Kidney epithelial cell (primary cell): ENCODE results near the gene GNMT. TPM values are rescaled to one million over a fixed set of nuclear protein-coding genes. Genes with fewer than 3 reads are reported as not detected.

ENCODE experiments used
- DNase-seq: peaks from one replicate; pipeline ENCODE4 v3.0.0-alpha.2; 2010; ENCODE audit warnings: low read depth
- H3K27me3 ChIP-seq: 2 replicates; pipeline ENCODE4 v1.6.0; 2011; ENCODE audit warnings: low read length; ENCODE audit not compliant: control insufficient read depth, insufficient read depth
- H3K36me3 ChIP-seq: 2 replicates; pipeline ENCODE4 v1.5.1; 2011; ENCODE audit warnings: low read length; ENCODE audit not compliant: control insufficient read depth, insufficient read depth
- H3K4me3 ChIP-seq: 2 replicates; pipeline ENCODE4 v1.5.1; 2011; ENCODE audit warnings: low read depth, mild to moderate bottlenecking, control low read depth, low read length
- CTCF ChIP-seq: IDR thresholded peaks from 2 replicates; pipeline ENCODE4 v1.5.1; 2011; ENCODE audit warnings: mild to moderate bottlenecking, moderate library complexity, low read length, control low read depth, inconsistent platforms; ENCODE audit not compliant: insufficient read depth, poor library complexity, severe bottlenecking
- total RNA-seq: library from RNA; depleted of rRNA; stranded (reverse); fragments of >200 nt; gene quantifications from 2 replicates; pipeline ENCODE4 v1.2.3, GENCODE V29; 2015

GNMT gene
- total RNA-seq, 1 donor from 2014 or later = not detected

- H3K27me3 ChIP-seq = peaks cover 3% of the 10 kb centered on the region
- no peak for DNase-seq
- no peak overlapping the region for H3K4me3 ChIP-seq
- TF ChIP-seq CTCF = no peak
- H3K36me3 ChIP-seq = peaks cover 1% of the 10 kb centered on the region
Observed at GRCh38 chr6:42962502-42963178, 2.1 kb downstream of the GNMT start.

GRCh38 chr6:42963179-42963854 lies 2.8 kb downstream of the GNMT start:
- TF ChIP-seq CTCF = no peak
- Histone ChIP-seq H3K36me3 (peaks cover 1% of the 10 kb centered on the region), H3K4me3 (no peak overlapping the region), H3K27me3 (peaks cover 3% of the 10 kb centered on the region)
- no peak for DNase-seq

- DNase-seq = no peak
Observed at GRCh38 chr6:42963855-42964605, 3.5 kb downstream of the GNMT start.

GRCh38 chr6:42966571-42966970 lies 6.0 kb downstream of the GNMT start:
- Histone ChIP-seq H3K27me3 (no peaks in the 10 kb centered on the region), H3K4me3 (no peak overlapping the region), H3K36me3 (peaks cover 1% of the 10 kb centered on the region)
- TF ChIP-seq CTCF = no peak
- DNase-seq = no peak

More at GRCh38 chr6:42963855-42964605, 3.5 kb downstream of the GNMT start:
- Histone ChIP-seq H3K4me3 (no peak overlapping the region), H3K27me3 (peaks cover 3% of the 10 kb centered on the region), H3K36me3 (peaks cover 1% of the 10 kb centered on the region)
- peak; percentile 34 for TF ChIP-seq CTCF

- no peaks in the 10 kb centered on the region for H3K27me3 ChIP-seq
- no peak for TF ChIP-seq CTCF
- DNase-seq = no peak
- no peak overlapping the region for H3K4me3 ChIP-seq
- H3K36me3 ChIP-seq = peaks cover 1% of the 10 kb centered on the region
Observed at GRCh38 chr6:42967228-42967627, 6.7 kb downstream of the GNMT start.
